Measurements from ENCODE around the gene ADSS1.

DNA sequence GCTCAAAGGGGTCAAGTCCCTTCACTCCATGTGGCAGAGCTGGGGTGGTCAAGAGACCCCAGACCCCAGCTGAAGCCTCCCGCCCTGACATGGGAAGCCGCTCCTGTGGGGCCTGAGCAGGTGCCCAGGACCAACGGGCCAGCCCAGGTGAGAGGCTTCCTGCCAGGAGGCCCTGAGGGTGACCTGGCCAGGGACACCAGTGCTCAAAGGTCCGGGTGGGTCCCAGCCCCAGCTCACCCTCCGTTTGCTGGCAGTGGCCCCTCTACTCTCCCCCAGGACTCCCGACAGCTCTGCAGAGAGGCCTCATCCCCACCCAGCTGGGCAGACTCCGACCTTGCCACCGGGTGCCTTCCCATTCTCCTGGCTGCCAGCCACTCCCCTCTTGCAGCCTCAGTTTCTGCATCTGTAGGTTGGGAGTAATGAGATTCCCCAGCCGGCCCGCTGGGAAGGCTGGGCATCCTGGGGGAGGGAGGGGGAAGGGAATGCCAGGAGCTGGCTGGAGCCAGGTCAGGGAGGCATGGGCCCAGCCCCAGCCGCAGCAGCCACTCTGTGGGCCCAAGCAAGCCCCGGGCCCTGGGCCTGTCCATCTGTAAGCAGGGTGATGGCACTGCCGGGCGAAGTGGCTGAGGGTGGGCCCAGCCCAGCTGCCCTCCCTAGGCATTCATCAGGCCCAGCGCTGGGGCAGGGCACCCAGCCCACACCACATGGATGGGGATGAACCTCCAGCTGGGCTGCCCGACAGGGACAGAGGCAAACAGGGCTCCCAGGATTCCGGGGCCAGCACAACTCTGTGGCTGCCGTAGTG, 44.9 kb upstream of the ADSS1 start:
- TF ChIP-seq, protein P1, sequence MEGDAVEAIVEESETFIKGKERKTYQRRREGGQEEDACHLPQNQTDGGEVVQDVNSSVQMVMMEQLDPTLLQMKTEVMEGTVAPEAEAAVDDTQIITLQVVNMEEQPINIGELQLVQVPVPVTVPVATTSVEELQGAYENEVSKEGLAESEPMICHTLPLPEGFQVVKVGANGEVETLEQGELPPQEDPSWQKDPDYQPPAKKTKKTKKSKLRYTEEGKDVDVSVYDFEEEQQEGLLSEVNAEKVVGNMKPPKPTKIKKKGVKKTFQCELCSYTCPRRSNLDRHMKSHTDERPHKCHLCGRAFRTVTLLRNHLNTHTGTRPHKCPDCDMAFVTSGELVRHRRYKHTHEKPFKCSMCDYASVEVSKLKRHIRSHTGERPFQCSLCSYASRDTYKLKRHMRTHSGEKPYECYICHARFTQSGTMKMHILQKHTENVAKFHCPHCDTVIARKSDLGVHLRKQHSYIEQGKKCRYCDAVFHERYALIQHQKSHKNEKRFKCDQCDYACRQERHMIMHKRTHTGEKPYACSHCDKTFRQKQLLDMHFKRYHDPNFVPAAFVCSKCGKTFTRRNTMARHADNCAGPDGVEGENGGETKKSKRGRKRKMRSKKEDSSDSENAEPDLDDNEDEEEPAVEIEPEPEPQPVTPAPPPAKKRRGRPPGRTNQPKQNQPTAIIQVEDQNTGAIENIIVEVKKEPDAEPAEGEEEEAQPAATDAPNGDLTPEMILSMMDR (IDR thresholded peaks at IDR 0.05; ENCODE audit: low read depth, low read length, missing input control) = no peak
- TF ChIP-seq ATF3 (IDR thresholded peaks at IDR 0.05) (no peak), MAX (IDR thresholded peaks at IDR 0.05) (no peak), EGR1 (IDR thresholded peaks at IDR 0.05; ENCODE audit: low read depth in 2 of 2) (no peak), JUND (IDR thresholded peaks at IDR 0.05) (no peak), TAF1 (conservative IDR thresholded peaks at IDR 0.05) (no peak), GABPA (IDR thresholded peaks at IDR 0.05 in 1 of 2, conservative IDR thresholded peaks at IDR 0.05 in 1 of 2) (no peak), HNF4G (IDR thresholded peaks at IDR 0.05) (no peak), REST (IDR thresholded peaks at IDR 0.05) (no peak), FOXA1 (IDR thresholded peaks at IDR 0.05) (no peak)
- TF ChIP-seq, protein P2, sequence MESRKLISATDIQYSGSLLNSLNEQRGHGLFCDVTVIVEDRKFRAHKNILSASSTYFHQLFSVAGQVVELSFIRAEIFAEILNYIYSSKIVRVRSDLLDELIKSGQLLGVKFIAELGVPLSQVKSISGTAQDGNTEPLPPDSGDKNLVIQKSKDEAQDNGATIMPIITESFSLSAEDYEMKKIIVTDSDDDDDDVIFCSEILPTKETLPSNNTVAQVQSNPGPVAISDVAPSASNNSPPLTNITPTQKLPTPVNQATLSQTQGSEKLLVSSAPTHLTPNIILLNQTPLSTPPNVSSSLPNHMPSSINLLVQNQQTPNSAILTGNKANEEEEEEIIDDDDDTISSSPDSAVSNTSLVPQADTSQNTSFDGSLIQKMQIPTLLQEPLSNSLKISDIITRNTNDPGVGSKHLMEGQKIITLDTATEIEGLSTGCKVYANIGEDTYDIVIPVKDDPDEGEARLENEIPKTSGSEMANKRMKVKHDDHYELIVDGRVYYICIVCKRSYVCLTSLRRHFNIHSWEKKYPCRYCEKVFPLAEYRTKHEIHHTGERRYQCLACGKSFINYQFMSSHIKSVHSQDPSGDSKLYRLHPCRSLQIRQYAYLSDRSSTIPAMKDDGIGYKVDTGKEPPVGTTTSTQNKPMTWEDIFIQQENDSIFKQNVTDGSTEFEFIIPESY (IDR thresholded peaks at IDR 0.05) = no peak
